HG02938 (cell line): Measurements from ENCODE around the gene PLG.
"Not testable (repeated sequence)": the region's sequence is repeated elsewhere in the genome, so short reads cannot be mapped to it uniquely, and the experiment has no call there.

Experiments used
- ATAC-seq: cut with Tn5 transposase; IDR thresholded peaks from one replicate; pipeline ENCODE4 v1.9.1; 2021; ENCODE audit warnings: mild to moderate bottlenecking, moderate library complexity; ENCODE audit not compliant: unreplicated experiment

The PLG gene

GRCh38 chr6:160774399-160774798 is 72.4 kb downstream of the PLG start:
- ATAC-seq, result no peak

- ATAC-seq, result no peak
Observed at GRCh38 chr6:160775792-160776580, 73.9 kb downstream of the PLG start.

- not testable (repeated sequence) for ATAC-seq
Observed at GRCh38 chr6:160779095-160779494, 77.1 kb downstream of the PLG start.

GRCh38 chr6:160780656-160781055 is 78.6 kb downstream of the PLG start:
- not testable (repeated sequence) for ATAC-seq

GRCh38 chr6:160781298-160781697 is 79.3 kb downstream of the PLG start:
- no peak for ATAC-seq

GRCh38 chr6:160782228-160782627 is 80.2 kb downstream of the PLG start:
- ATAC-seq, result no peak

GRCh38 chr6:160783741-160784140 is 81.7 kb downstream of the PLG start:
- ATAC-seq, result no peak

- ATAC-seq, result not testable (repeated sequence)
Observed at GRCh38 chr6:160788126-160788525, 86.1 kb downstream of the PLG start.

- no peak for ATAC-seq
Observed at GRCh38 chr6:160788806-160789205, 86.8 kb downstream of the PLG start.

- no peak for ATAC-seq
Observed at GRCh38 chr6:160789263-160790027, 87.4 kb downstream of the PLG start.

GRCh38 chr6:160790028-160790792 is 88.2 kb downstream of the PLG start:
- ATAC-seq, result no peak

- ATAC-seq, result peak; percentile 67
Observed at GRCh38 chr6:160791459-160791858, 89.4 kb downstream of the PLG start.

- peak; percentile 29 for ATAC-seq
Observed at GRCh38 chr6:160791981-160792418, 90.0 kb downstream of the PLG start.

- ATAC-seq, result no peak
Observed at GRCh38 chr6:160792708-160793107, 90.7 kb downstream of the PLG start.

GRCh38 chr6:160793652-160794051 is 91.6 kb downstream of the PLG start:
- no peak for ATAC-seq

GRCh38 chr6:160795721-160796120 is 93.7 kb downstream of the PLG start:
- no peak for ATAC-seq

GRCh38 chr6:160798625-160799024 is 96.6 kb downstream of the PLG start:
- no peak for ATAC-seq

- ATAC-seq, result no peak
Observed at GRCh38 chr6:160799801-160800506, 97.9 kb downstream of the PLG start.

GRCh38 chr6:160801418-160801817 is 99.4 kb downstream of the PLG start:
- no peak for ATAC-seq

- not testable (repeated sequence) for ATAC-seq
Observed at GRCh38 chr6:160802049-160802448, 100.0 kb downstream of the PLG start.
